ENCODE results near the gene JARID2.

- TF ChIP-seq CTCF (IDR thresholded peaks at IDR 0.05) (no peak), POLR2A (IDR thresholded peaks at IDR 0.05) (no peak), EP300 (IDR thresholded peaks at IDR 0.05) (no peak), POLR2AphosphoS5 (IDR thresholded peaks at IDR 0.05) (peak in 1 of 4 donors; percentile 32)
Measured at GRCh38 chr6:15400572-15401004, 154.7 kb downstream of the JARID2 start.

All from sigmoid colon (tissue), 4 donors.